GM19351 (cell line): ENCODE results near the gene RAD50.
"Not testable (repeated sequence)": the region's sequence is repeated elsewhere in the genome, so short reads cannot be mapped to it uniquely, and the experiment has no call there.

Experiments used
- ATAC-seq: cut with Tn5 transposase; IDR thresholded peaks from one replicate; pipeline ENCODE4 v1.9.1; 2021; ENCODE audit warnings: mild to moderate bottlenecking, moderate library complexity; ENCODE audit not compliant: unreplicated experiment

RAD50 gene

DNA sequence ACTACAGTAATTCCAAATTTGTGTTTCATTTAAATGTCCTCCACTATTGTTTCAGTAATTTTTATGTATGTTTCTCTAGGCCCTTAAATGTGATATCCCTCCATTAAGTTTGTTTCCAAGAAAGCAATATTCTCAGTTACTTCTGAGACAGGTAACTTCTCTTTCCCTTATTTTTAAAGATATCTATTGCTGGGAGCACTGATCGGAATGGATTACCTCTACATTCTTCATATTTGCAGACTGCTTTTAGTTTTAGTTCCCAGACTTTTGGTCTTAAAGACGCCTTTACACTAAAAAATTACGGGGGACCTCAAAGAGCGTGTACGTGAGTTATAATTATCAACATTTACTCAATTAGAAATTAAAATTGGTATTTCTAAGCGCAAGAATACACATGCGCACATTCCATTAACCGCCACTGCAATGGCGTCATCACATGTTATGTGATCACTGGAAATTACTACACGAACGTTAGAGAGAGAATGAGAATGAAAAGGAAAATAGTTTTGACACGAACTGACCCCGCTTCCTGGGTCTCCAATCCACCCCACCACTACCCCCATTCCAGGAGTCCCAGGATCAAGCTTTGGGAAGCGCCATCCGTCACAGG is 519 bp upstream of the RAD50 start:
- ATAC-seq: peak; percentile 19

GRCh38 chr5:132557478-132558172 is 848 bp downstream of the RAD50 start:
- ATAC-seq: peak; percentile 40

DNA sequence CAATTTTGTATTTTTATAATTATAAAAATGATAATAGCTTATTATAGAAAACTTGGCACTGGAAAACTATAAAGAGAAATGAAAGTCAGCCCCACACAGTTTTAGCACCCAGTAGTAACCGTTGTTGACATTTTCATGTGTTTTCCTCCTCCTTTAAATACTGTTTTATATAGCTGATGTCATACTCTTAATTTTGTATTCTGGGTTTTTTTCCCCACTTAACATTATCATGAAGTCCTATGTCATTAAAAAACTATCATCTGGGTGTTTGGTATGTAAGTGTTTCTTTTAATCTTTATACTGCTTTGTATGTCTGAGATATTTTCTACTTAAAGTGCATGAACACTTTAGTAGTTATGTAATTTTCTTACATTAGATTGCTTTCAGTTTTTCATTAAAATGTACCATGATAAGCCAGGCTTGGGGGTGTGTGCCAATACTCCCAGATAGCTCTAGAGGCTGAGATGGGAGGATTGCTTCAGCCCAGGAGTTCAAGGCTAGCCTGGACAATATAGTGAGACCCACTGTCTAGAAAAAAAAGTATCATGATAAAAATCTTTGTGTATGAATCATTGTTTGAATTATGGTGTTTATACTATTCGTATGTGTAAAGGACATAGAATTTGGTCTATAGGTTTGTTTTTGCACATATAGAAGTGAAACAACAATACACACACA is 2.7 kb downstream of the RAD50 start:
- ATAC-seq: no peak

DNA sequence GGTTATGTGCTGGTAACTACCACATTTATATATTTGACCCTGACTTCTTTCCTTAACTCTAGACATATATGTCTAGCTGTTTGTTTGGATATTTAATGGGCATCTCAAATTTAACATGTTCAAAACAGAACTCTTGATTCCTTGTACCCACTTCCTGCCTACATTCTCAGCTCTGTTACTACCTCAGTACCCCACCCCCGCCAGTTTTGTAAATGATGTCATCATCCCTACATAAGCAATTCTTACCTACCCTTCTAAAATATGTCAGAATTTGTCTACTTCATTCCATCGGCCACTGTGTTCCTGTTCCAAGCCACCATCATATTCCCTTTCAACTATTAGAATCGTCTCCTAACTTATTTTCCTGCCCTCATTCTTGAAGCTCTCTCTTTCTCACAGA is 4.8 kb downstream of the RAD50 start:
- no peak for ATAC-seq

- ATAC-seq: not testable (repeated sequence)
These were observed 7.8 kb downstream of the RAD50 start for GRCh38 chr5:132564555-132564954.

DNA sequence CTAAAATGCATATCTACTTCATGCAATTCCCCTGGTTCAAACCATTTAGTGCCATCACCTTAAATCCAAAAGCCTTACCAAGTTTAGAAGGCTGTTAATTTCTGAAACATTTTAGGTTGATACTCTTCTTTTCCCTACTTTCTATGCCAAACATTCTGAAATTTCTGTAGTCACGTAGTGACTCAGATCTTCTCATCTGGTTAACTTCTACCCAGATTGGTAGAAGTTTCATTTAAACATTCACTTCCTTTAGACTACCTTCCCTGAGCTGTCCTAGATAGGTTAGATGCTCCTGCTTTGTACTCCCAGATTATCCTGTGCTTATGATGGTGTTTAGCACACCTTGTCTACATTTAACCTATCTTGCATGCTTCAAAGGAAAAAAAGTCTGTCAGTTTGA is 9.9 kb downstream of the RAD50 start:
- no peak for ATAC-seq

- no peak for ATAC-seq
These were observed 19.3 kb downstream of the RAD50 start for GRCh38 chr5:132576123-132576522.

GRCh38 chr5:132584560-132584959 is 27.8 kb downstream of the RAD50 start:
- ATAC-seq: not testable (repeated sequence)

DNA sequence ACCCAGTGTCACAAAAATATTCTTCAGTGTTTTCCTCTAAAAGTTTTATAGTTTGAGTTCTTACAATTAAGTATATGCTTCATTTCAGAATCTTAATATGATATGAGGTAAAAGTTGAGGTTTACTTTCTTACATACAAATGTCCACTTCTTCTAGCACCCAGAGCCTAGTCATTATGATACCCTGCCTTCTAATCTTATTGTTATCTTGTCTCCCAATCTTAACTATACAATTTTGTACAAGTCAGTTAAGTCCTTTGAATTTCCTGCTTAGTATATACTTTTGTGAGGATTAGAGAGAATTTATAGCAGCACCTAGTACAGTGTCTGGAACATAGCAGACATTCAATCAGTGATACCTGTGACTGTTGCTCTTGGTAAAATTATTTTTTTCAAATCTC is 29.3 kb downstream of the RAD50 start:
- ATAC-seq: no peak

- no peak for ATAC-seq
These were observed 32.7 kb downstream of the RAD50 start for GRCh38 chr5:132589467-132589866.

GRCh38 chr5:132591145-132591544 is 34.4 kb downstream of the RAD50 start:
- ATAC-seq: no peak

- ATAC-seq: no peak
These were observed 35.7 kb downstream of the RAD50 start for GRCh38 chr5:132592521-132592920.

- no peak for ATAC-seq
These were observed 37.4 kb downstream of the RAD50 start for GRCh38 chr5:132594170-132594569.

- no peak for ATAC-seq
These were observed 38.8 kb downstream of the RAD50 start for GRCh38 chr5:132595624-132596023.

DNA sequence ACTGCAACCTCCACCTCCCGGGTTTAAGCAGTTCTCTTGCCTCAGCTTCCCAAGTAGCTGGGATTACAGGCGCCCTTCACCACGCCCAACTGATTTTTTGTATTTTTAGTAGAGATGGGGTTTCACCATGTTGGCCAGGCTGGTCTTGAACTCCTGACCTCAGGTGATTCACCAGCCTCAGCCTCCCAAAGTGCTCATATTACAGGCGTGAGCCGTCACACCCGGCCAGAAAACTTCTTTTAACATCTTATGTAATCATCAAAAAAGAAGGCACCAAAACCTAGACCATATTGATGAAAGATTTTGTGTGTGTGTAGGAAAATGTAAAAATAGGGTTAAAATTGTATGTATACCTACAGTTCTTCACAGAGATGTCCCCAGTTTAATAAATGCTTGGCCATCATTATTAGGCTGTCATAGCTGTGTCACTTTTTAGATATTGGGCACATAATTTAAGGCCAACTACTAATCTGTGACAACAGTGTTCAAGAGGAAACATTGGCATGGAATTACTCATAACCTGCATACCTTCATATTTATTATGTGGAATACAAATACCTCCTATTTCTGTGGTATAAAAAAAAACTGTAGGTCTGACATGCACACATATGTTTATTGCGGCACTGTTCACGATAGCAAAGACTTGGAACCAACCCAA is 44.4 kb downstream of the RAD50 start:
- no peak for ATAC-seq

DNA sequence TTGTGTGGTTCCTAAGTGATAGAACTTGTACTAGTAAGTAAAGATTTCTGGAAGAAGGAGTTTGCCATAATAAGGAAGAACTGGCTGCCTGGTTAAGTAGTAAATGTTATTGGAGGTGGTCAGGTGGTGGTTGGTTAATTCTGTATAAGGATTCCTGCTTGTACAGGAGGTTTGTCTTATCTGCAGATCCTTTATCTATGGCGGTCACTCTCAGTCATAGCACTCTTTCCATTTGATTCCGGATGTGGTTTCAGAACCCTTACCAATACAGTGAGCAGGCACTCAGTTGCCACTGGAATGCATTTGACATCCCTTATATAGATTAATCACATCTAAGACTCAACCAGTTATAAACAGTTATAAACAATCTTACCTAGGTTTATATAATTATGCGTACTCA is 50.3 kb downstream of the RAD50 start:
- ATAC-seq: no peak

- ATAC-seq: no peak
These were observed 51.3 kb downstream of the RAD50 start for GRCh38 chr5:132608107-132608506.

- ATAC-seq: no peak
These were observed 55.2 kb downstream of the RAD50 start for GRCh38 chr5:132611965-132612364.

DNA sequence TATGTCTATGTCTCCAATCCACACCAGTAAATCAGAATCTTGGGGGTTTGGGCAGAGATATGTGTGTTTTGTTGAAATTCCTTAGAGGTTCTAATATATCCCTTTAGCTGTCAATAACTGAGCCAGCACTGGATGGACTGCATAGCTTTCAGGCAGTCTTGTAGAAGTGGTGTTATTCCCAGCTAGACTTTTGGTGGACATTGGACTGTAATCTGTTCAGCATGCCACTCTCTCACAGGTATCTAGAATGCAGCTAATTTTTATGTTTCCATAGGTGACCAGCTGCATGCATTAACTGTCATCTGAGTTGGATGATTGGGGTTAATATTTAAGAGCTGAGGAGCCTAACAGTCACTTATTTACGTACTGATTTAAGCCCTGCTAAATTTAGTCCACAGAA is 56.1 kb downstream of the RAD50 start:
- ATAC-seq: no peak

DNA sequence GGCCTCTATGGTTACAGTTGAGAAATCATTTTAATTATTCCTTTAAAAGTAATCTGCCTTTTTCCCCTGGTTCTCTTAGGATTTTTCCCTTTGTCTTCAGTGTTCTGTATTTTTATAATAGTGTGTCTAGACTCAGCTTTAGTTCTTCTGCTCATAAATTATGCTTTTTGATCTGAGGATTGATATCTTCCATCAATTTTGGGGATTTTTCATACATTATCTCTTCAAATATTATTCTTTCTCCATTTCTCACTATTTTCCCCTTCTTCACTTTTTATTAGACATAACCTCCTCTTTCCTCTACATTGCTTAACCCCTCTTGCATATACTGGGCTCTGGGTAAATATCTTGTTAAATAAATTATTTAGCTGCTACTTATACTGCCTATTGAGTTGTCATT is 64.9 kb downstream of the RAD50 start:
- ATAC-seq: no peak

DNA sequence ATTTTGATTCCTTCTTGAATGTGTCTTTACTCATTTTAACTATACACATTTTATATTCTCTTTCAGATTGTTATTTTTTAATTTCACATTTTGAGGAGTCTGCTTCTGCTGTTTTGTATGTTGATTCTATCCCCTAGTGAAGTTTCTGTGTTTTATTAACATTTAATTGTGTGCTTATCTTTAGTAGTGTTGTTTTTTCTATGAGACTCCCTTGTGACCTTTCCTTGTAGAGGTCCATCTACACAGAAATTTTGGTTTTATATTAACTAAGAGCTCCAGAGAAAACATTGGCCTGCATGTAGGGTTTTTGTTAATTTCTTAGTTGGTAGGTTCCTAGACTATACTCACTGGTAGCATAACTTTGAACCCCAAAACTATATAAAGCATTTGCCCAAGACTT is 65.8 kb downstream of the RAD50 start:
- ATAC-seq: no peak

- ATAC-seq: no peak
These were observed 70.7 kb downstream of the RAD50 start for GRCh38 chr5:132627470-132627869.
